Caco-2 (cell line): ENCODE data around the gene GSG1L. TPM values are rescaled to one million over a fixed set of nuclear protein-coding genes. Genes with fewer than 3 reads are reported as not detected.

ENCODE experiments used
- BruUV-seq: library from RNA; stranded (reverse); fragments of 400-500 nt; replicated peaks from 2 replicates; lab custom pipeline; 2021; lab: Mats Ljungman, UMichigan
- CTCF ChIA-PET: fragments of 300-600 bp; sonication (Branson Sonifier 250); formaldehyde crosslinking; loops from one replicate; lab custom pipeline; 2022; ENCODE audit warnings: antibody characterized with exemption; lab: Charles Lee
- POLR2A ChIA-PET: fragments of 300-600 bp; sonication (Branson Sonifier 250); formaldehyde crosslinking; loops from one replicate; lab custom pipeline; 2022; ENCODE audit warnings: antibody characterized with exemption; lab: Charles Lee
- DNase-seq, 2 experiments: peaks; one replicate each; pipeline versions ENCODE4 v3.0.0 to v3.0.0-alpha.2; 2020 to 2022
- H3K27me3 ChIP-seq: replicated peaks from 2 replicates; pipeline ENCODE4 v1.6.0; 2011; ENCODE audit warnings: low read length; ENCODE audit not compliant: control insufficient read depth, insufficient read depth
- H3K36me3 ChIP-seq: 2 replicates; pipeline ENCODE4 v1.5.1; 2011; ENCODE audit warnings: low read length; ENCODE audit not compliant: control insufficient read depth, insufficient read depth
- H3K4me1 ChIP-seq: fragments of 250-450 bp; sonication (Bioruptor Pico); 2 replicates; pipeline ENCODE4 v1.5.1; 2020; ENCODE audit warnings: mild to moderate bottlenecking
- H3K4me3 ChIP-seq: 2 replicates; pipeline ENCODE4 v1.5.1; 2011; ENCODE audit warnings: low read depth, mild to moderate bottlenecking, control low read depth, low read length
- H3K9me3 ChIP-seq: fragments of 250-450 bp; sonication (Bioruptor Pico); 2 replicates; pipeline ENCODE4 v1.5.1; 2020; ENCODE audit warnings: mild to moderate bottlenecking, moderate library complexity
- H3K27ac Mint-ChIP-seq: one replicate; pipeline ENCODE4 v1.8.0; 2022; ENCODE audit warnings: mixed read lengths; ENCODE audit not compliant: unreplicated experiment
- H3K27me3 Mint-ChIP-seq: one replicate; pipeline ENCODE4 v1.8.0; 2022; ENCODE audit warnings: mixed read lengths; ENCODE audit not compliant: insufficient read depth, unreplicated experiment
- H3K36me3 Mint-ChIP-seq: one replicate; pipeline ENCODE4 v1.8.0; 2022; ENCODE audit warnings: mild to moderate bottlenecking, mixed read lengths; ENCODE audit not compliant: insufficient read depth, unreplicated experiment
- H3K4me1 Mint-ChIP-seq: one replicate; pipeline ENCODE4 v1.8.0; 2022; ENCODE audit warnings: low read depth, mixed read lengths; ENCODE audit not compliant: unreplicated experiment
- H3K4me3 Mint-ChIP-seq: one replicate; pipeline ENCODE4 v1.8.0; 2022; ENCODE audit warnings: mild to moderate bottlenecking, moderate library complexity, mixed read lengths; ENCODE audit not compliant: unreplicated experiment
- H3K9me3 Mint-ChIP-seq: one replicate; pipeline ENCODE4 v1.8.0; 2022; ENCODE audit warnings: mixed read lengths; ENCODE audit not compliant: unreplicated experiment
- intact Hi-C: fragments of 100-400 bp; cut with micrococcal nuclease; formaldehyde crosslinking; loops from one replicate; pipeline ENCODE4 v1.10.0; 2022; ENCODE audit not compliant: unreplicated experiment
- total RNA-seq: library from RNA; stranded (reverse); gene quantifications from 2 replicates; pipeline ENCODE4 v1.2.3, GENCODE V29; 2022
- TF ChIP-seq, protein P1 (sequence below), 2 experiments: fragments of 200-600 bp in 1 of 2; IDR thresholded peaks; 1 replicate in 1 of 2; 2 replicates in 1 of 2; pipeline versions ENCODE4 v1.5.1 to v1.8.0; 2011 to 2022; ENCODE audit warnings: antibody characterized with exemption in 1 of 2, control low read depth in 1 of 2, inconsistent platforms in 1 of 2, low read depth in 1 of 2, low read length in 1 of 2, mild to moderate bottlenecking in 1 of 2, moderate library complexity in 1 of 2; ENCODE audit not compliant: insufficient read depth in 1 of 2, severe bottlenecking in 1 of 2, unreplicated experiment in 1 of 2

The GSG1L gene
- total RNA-seq, 1 experiment from 2014 or later, result not detected

DNA sequence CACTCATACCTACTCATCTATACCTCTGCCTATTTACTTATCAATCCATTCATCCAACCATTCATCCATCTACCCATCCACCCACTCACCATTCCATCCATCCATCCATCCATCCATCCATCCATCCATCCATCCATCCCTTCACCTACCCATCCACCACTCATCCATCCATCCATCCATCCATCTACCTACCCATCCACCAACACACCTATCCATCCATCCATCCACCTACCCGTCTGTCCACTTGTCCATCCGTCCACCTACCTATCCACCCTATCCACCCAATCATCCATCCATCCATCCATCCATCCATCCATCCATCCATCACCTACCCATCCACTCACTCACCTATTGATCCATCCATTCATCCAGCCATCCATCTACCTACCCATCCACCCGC is 235.7 kb downstream of the GSG1L start:
- Histone ChIP-seq H3K36me3 (no peaks in the 10 kb centered on the region), H3K4me3 (no peak overlapping the region), H3K4me1 (peaks cover 4% of the 10 kb centered on the region; the same call in 1 of the 2 replicates), H3K27me3 (no peaks in the 10 kb centered on the region; the same call in 1 of the 2 replicates), H3K9me3 (no peaks in the 10 kb centered on the region)
- intact Hi-C loops, result no loop called here
- ChIA-PET CTCF (no interaction called here), POLR2A (no interaction called here)
- Mint-ChIP-seq H3K36me3 (no peaks in the 10 kb centered on the region), H3K27me3 (peaks cover 6% of the 10 kb centered on the region), H3K9me3 (peaks cover 10% of the 10 kb centered on the region), H3K4me3 (no peak overlapping the region), H3K4me1 (no peaks in the 10 kb centered on the region), H3K27ac (no peak overlapping the region)
- no TSS peak for BruUV-seq
- TF ChIP-seq, protein P1, sequence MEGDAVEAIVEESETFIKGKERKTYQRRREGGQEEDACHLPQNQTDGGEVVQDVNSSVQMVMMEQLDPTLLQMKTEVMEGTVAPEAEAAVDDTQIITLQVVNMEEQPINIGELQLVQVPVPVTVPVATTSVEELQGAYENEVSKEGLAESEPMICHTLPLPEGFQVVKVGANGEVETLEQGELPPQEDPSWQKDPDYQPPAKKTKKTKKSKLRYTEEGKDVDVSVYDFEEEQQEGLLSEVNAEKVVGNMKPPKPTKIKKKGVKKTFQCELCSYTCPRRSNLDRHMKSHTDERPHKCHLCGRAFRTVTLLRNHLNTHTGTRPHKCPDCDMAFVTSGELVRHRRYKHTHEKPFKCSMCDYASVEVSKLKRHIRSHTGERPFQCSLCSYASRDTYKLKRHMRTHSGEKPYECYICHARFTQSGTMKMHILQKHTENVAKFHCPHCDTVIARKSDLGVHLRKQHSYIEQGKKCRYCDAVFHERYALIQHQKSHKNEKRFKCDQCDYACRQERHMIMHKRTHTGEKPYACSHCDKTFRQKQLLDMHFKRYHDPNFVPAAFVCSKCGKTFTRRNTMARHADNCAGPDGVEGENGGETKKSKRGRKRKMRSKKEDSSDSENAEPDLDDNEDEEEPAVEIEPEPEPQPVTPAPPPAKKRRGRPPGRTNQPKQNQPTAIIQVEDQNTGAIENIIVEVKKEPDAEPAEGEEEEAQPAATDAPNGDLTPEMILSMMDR (IDR thresholded peaks at IDR 0.05; ENCODE audit: insufficient read depth in 1 of 2, low read depth in 1 of 2, low read length in 1 of 2, severe bottlenecking in 1 of 2, unreplicated experiment in 1 of 2), result no peak
- no peak for DNase-seq

DNA sequence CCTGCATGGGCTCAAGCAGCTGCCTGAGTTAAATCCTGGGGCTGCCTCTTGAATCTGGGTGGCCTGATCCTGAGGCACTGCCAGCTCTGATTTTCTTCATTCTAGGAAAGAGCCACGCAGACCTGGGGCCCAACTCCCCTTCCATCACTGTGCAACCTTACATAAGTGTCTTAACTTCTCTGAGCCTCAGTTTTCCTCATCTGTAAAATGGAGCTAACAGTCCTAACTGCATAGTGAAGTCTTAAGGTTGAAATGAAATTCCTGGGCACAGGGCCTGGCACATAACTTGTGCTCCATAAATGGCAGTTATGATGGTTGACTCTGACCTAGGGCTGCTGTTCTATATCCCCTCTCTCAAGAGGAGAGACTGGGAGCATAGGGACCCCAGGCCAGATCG is 236.6 kb downstream of the GSG1L start:
- POLR2A ChIA-PET, result no interaction called here

GRCh38 chr16:27826081-27826892 is 237.2 kb downstream of the GSG1L start:
- TF ChIP-seq, protein P1 (IDR thresholded peaks at IDR 0.05; ENCODE audit: insufficient read depth in 1 of 2, low read depth in 1 of 2, low read length in 1 of 2, severe bottlenecking in 1 of 2, unreplicated experiment in 1 of 2), result no peak
- BruUV-seq, result no TSS peak
- no peak overlapping the region for H3K4me3 ChIP-seq
- no peaks in the 10 kb centered on the region; the same call in 1 of the 2 replicates for H3K27me3 ChIP-seq
- H3K4me1 ChIP-seq, result peaks cover 8% of the 10 kb centered on the region; the same call in 1 of the 2 replicates
- ChIA-PET CTCF (no interaction called here), POLR2A (no interaction called here)
- Mint-ChIP-seq H3K4me1 (no peaks in the 10 kb centered on the region), H3K27me3 (peaks cover 3% of the 10 kb centered on the region), H3K9me3 (no peaks in the 10 kb centered on the region), H3K27ac (no peak overlapping the region), H3K4me3 (no peak overlapping the region), H3K36me3 (no peaks in the 10 kb centered on the region)
- no peaks in the 10 kb centered on the region for H3K36me3 ChIP-seq
- DNase-seq, result no peak
- H3K9me3 ChIP-seq, result no peaks in the 10 kb centered on the region
- intact Hi-C loops, result no loop called here

More for the DNA sequence above, 236.6 kb downstream of the GSG1L start:
- H3K4me3 Mint-ChIP-seq, result no peak overlapping the region
- H3K36me3 ChIP-seq, result no peaks in the 10 kb centered on the region
- DNase-seq, result no peak
- peaks cover 8% of the 10 kb centered on the region; the same call in 1 of the 2 replicates for H3K4me1 ChIP-seq
- H3K9me3 Mint-ChIP-seq, result peaks cover 5% of the 10 kb centered on the region
- no peak overlapping the region for H3K27ac Mint-ChIP-seq
- H3K9me3 ChIP-seq, result no peaks in the 10 kb centered on the region
- BruUV-seq, result no TSS peak
- no peaks in the 10 kb centered on the region for H3K36me3 Mint-ChIP-seq
- H3K4me1 Mint-ChIP-seq, result no peaks in the 10 kb centered on the region
- no peak overlapping the region for H3K4me3 ChIP-seq
- H3K27me3 Mint-ChIP-seq, result peaks cover 4% of the 10 kb centered on the region
- TF ChIP-seq, protein P1 (IDR thresholded peaks at IDR 0.05; ENCODE audit: insufficient read depth in 1 of 2, low read depth in 1 of 2, low read length in 1 of 2, severe bottlenecking in 1 of 2, unreplicated experiment in 1 of 2), result no peak
- no peaks in the 10 kb centered on the region; the same call in 1 of the 2 replicates for H3K27me3 ChIP-seq
- intact Hi-C loops, result no loop called here
- CTCF ChIA-PET, result no interaction called here
